Activated naive CD4-positive, alpha-beta T cell treated with anti-CD3 and anti-CD28 coated beads for 36 hours (primary cell): ENCODE measurements around the gene PRRX1. TPM values are rescaled to one million over a fixed set of nuclear protein-coding genes. Genes with fewer than 3 reads are reported as not detected.

ENCODE experiments used
- CTCF ChIA-PET: fragments of 350-600 bp; sonication (Branson Sonifier 250); formaldehyde crosslinking; loops from one replicate; lab custom pipeline; 2021; ENCODE audit warnings: antibody characterized with exemption; lab: Charles Lee
- DNase-seq: peaks from one replicate; pipeline ENCODE4 v3.0.0-alpha.2; 2020
- H3K27ac Mint-ChIP-seq: one replicate; pipeline ENCODE4 v1.8.0; 2021; ENCODE audit warnings: mild to moderate bottlenecking, mixed read lengths
- H3K27me3 Mint-ChIP-seq: one replicate; pipeline ENCODE4 v1.8.0; 2021; ENCODE audit warnings: low read depth, mixed read lengths
- H3K36me3 Mint-ChIP-seq: one replicate; pipeline ENCODE4 v1.8.0; 2021; ENCODE audit warnings: low read depth, mixed read lengths
- H3K4me1 Mint-ChIP-seq: one replicate; pipeline ENCODE4 v1.8.0; 2021; ENCODE audit warnings: low read depth, mixed read lengths
- H3K4me3 Mint-ChIP-seq: one replicate; pipeline ENCODE4 v1.8.0; 2021; ENCODE audit warnings: mild to moderate bottlenecking, moderate library complexity, mixed read lengths
- H3K9me3 Mint-ChIP-seq: one replicate; pipeline ENCODE4 v1.8.0; 2021; ENCODE audit warnings: mixed read lengths
- intact Hi-C: fragments of 100-400 bp; cut with micrococcal nuclease; formaldehyde crosslinking; loops from one replicate; pipeline ENCODE4 v1.15.1; 2023
- total RNA-seq, 2 experiments: library from RNA; stranded (reverse); gene quantifications; one replicate each; pipeline ENCODE4 v1.2.3, GENCODE V29; 2021

PRRX1 gene
- total RNA-seq, 2 experiments from 2014 or later = not detected

DNA sequence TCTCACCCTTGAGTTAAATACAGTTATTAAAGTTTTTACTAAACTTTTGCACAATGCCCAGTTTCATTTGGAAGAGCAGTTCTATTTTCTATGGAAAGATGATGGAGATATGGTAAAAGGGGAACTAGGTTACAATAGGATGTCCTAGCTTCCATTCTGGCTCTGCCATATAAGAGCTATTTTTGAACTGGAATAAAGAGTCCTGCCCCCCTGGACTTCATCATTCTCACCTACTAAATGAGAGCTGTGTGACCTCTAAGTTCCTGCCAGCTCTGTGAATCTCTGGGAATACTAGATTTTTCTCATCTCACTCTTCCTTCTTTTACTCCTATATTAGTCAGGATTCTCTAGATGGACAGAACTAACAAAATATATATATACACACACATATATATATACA lies 106.3 kb downstream of the PRRX1 start:
- H3K27ac Mint-ChIP-seq = no peak overlapping the region
- H3K9me3 Mint-ChIP-seq = no peaks in the 10 kb centered on the region
- no peaks in the 10 kb centered on the region for H3K4me1 Mint-ChIP-seq
- intact Hi-C loops = no loop called here
- no peak overlapping the region for H3K4me3 Mint-ChIP-seq
- no peaks in the 10 kb centered on the region for H3K36me3 Mint-ChIP-seq
- peaks cover 3% of the 10 kb centered on the region for H3K27me3 Mint-ChIP-seq
- no peak for DNase-seq
- CTCF ChIA-PET = no interaction called here

DNA sequence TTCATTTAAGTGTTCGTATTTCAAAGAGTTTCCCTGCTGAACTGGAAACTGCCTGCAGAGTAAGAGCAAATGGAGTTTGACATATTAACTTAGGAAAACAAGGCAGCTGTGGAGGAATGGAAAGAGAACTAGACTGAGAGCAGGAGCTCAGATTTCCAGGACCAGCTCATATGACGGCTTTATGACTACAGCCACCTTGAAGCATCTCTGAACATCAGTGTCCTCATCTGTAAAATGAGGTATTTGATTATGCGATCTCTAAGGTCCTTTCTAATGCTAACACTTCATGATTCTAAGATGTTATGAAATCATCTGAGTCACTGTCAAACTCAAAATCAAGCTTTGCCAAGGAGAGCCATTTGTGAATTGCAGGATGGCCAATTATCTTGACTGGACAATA lies 112.3 kb downstream of the PRRX1 start:
- CTCF ChIA-PET = no interaction called here
- no peak for DNase-seq
- Mint-ChIP-seq H3K36me3 (no peaks in the 10 kb centered on the region), H3K27me3 (no peaks in the 10 kb centered on the region), H3K27ac (no peak overlapping the region), H3K4me3 (no peak overlapping the region), H3K9me3 (no peaks in the 10 kb centered on the region), H3K4me1 (no peaks in the 10 kb centered on the region)
- intact Hi-C loops = no loop called here

DNA sequence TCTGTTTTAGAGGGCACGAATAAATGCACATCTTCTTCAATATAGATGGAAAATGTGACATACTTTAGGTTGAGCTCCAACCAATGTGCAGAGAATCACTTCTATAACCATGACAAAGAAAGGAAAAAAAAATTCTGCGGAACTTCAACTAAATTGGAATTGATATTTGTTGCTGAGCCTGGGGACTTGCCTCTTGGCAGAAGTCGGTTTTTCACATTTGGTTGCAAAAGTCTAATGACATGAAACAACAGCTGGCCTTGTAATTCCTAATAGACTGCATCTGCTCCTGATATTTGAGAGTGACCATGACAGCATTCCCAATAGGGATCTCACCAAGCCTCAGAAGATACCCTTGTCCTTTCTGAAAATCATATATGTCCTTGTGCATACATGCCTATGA lies 112.8 kb downstream of the PRRX1 start:
- H3K4me1 Mint-ChIP-seq = no peaks in the 10 kb centered on the region
- DNase-seq = no peak
- no peaks in the 10 kb centered on the region for H3K27me3 Mint-ChIP-seq
- H3K36me3 Mint-ChIP-seq = no peaks in the 10 kb centered on the region
- H3K4me3 Mint-ChIP-seq = no peak overlapping the region
- intact Hi-C loops = no loop called here
- H3K9me3 Mint-ChIP-seq = no peaks in the 10 kb centered on the region
- CTCF ChIA-PET = no interaction called here
- no peak overlapping the region for H3K27ac Mint-ChIP-seq

Other genes starting within 250 kb of the PRRX1 start
- 1 to 10 TPM; 9.5 TPM for gene GORAB, start 132.0 kb upstream of the PRRX1 start, total RNA-seq